HepG2 (cell line): ENCODE results near the gene PELO. TPM values are rescaled to one million over a fixed set of nuclear protein-coding genes. Genes with fewer than 3 reads are reported as not detected.

Experiments
- ATF4 ChIP-seq, 2 experiments: fragments of 450-650 bp in 1 of 2; sonication (generic) in 1 of 2; formaldehyde crosslinking; IDR thresholded peaks; 2 replicates each; pipeline versions ENCODE4 v1.5.0 to v1.8.0; 2020 to 2022; ENCODE audit warnings: mild to moderate bottlenecking in 1 of 2, missing genetic modification reagents in 1 of 2
- CBX5 ChIP-seq: sonication (generic); formaldehyde crosslinking; IDR thresholded peaks from 2 replicates; pipeline ENCODE4 v1.4.0; 2020; ENCODE audit warnings: missing genetic modification reagents, borderline replicate concordance
- GPBP1L1 ChIP-seq: sonication (generic); formaldehyde crosslinking; IDR thresholded peaks from 2 replicates; pipeline ENCODE4 v1.5.0; 2020; ENCODE audit warnings: mild to moderate bottlenecking, missing genetic modification reagents
- KLF11 ChIP-seq: IDR thresholded peaks from 2 replicates; pipeline ENCODE4 v1.6.1; 2016; ENCODE audit warnings: missing compliant biosample characterization
- POLR2A ChIP-seq, 2 experiments: IDR thresholded peaks; 2 replicates each; pipeline ENCODE4 v1.6.1; 2011; ENCODE audit warnings: low read depth in 2 of 2, low read length in 2 of 2, mild to moderate bottlenecking in 1 of 2, moderate library complexity in 1 of 2; ENCODE audit not compliant: insufficient read depth in 1 of 2
- TAF15 ChIP-seq: fragments of 200-400 bp; formaldehyde crosslinking; IDR thresholded peaks from one replicate; pipeline ENCODE4 v1.6.1; 2018; ENCODE audit warnings: mild to moderate bottlenecking, low read depth, low read length; ENCODE audit not compliant: poor library complexity, severe bottlenecking
- TARDBP ChIP-seq: sonication (generic); formaldehyde crosslinking; IDR thresholded peaks from 2 replicates; pipeline ENCODE4 v1.8.0; 2022; ENCODE audit warnings: mild to moderate bottlenecking, missing genetic modification reagents
- TSC22D2 ChIP-seq: sonication (generic); formaldehyde crosslinking; IDR thresholded peaks from 2 replicates; pipeline ENCODE4 v1.5.1; 2020; ENCODE audit warnings: missing genetic modification reagents, mild to moderate bottlenecking, borderline replicate concordance
- ZIK1 ChIP-seq: sonication (generic); formaldehyde crosslinking; IDR thresholded peaks from 2 replicates; pipeline ENCODE4 v1.5.0; 2020; ENCODE audit warnings: mild to moderate bottlenecking, low read depth, missing genetic modification reagents, borderline replicate concordance
- ZNF12 ChIP-seq: sonication (generic); formaldehyde crosslinking; IDR thresholded peaks from 2 replicates; pipeline ENCODE4 v1.5.0; 2020; ENCODE audit warnings: missing genetic modification reagents
- ZNF33B ChIP-seq: sonication (generic); formaldehyde crosslinking; IDR thresholded peaks from 2 replicates; pipeline ENCODE4 v1.5.1; 2020; ENCODE audit warnings: mild to moderate bottlenecking, missing genetic modification reagents
- ZNF558 ChIP-seq: sonication (generic); formaldehyde crosslinking; IDR thresholded peaks from 2 replicates; pipeline ENCODE4 v1.9.0; 2022; ENCODE audit warnings: mild to moderate bottlenecking, missing genetic modification reagents, borderline replicate concordance
- ZNF567 ChIP-seq: sonication (generic); formaldehyde crosslinking; IDR thresholded peaks from 2 replicates; pipeline ENCODE4 v1.8.1; 2023; ENCODE audit warnings: mild to moderate bottlenecking, missing genetic modification reagents, borderline replicate concordance
- ZNF574 ChIP-seq: sonication (generic); formaldehyde crosslinking; IDR thresholded peaks from 2 replicates; pipeline ENCODE4 v1.4.0; 2020; ENCODE audit warnings: missing genetic modification reagents
- ZNF607 ChIP-seq: sonication (generic); formaldehyde crosslinking; IDR thresholded peaks from 2 replicates; pipeline ENCODE4 v1.5.1; 2020; ENCODE audit warnings: missing genetic modification reagents, mild to moderate bottlenecking, borderline replicate concordance
- ZNF781 ChIP-seq: sonication (generic); formaldehyde crosslinking; IDR thresholded peaks from 2 replicates; pipeline ENCODE4 v1.5.1; 2020; ENCODE audit warnings: borderline replicate concordance, mild to moderate bottlenecking, missing genetic modification reagents; ENCODE audit errors: not compliant biosample characterization
- ZNF83 ChIP-seq: sonication (generic); formaldehyde crosslinking; IDR thresholded peaks from 2 replicates; pipeline ENCODE4 v1.4.0; 2020; ENCODE audit warnings: missing genetic modification reagents, mild to moderate bottlenecking, borderline replicate concordance
- ZNF883 ChIP-seq: sonication (generic); formaldehyde crosslinking; IDR thresholded peaks from 2 replicates; pipeline ENCODE4 v1.5.1; 2020; ENCODE audit warnings: mild to moderate bottlenecking, missing genetic modification reagents; ENCODE audit errors: not compliant biosample characterization
- polyA plus RNA-seq, 8 experiments: library from polyadenylated mRNA; depleted of rRNA in 3 of 8; stranded (reverse) in 7 of 8; unstranded in 1 of 8; fragments of >200 nt; fragmentation: Illumina TruSeq in 4 of 8; extraction: Trizol in 4 of 8; gene quantifications; 2 replicates each; pipeline versions ENCODE4 v1.2.1 to v1.2.3, GENCODE V29; 2011 to 2016; ENCODE audit warnings: low read depth in 4 of 8, missing spikeins in 1 of 8, mixed read lengths in 1 of 8; ENCODE audit not compliant: insufficient read depth in 1 of 8
- total RNA-seq, 5 experiments: library from RNA; depleted of rRNA; stranded (reverse); fragments of >200 nt; fragmentation: Illumina TruSeq; extraction: Trizol; gene quantifications; 2 replicates each; pipeline ENCODE4 v1.2.3, GENCODE V29; 2016; ENCODE audit warnings: low read depth in 1 of 5
- TF ChIP-seq, protein P1 (sequence below): sonication (generic); formaldehyde crosslinking; IDR thresholded peaks from 2 replicates; pipeline ENCODE4 v1.4.0; 2020; ENCODE audit warnings: missing genetic modification reagents, borderline replicate concordance
- TF ChIP-seq, protein P2 (sequence below): sonication (generic); formaldehyde crosslinking; IDR thresholded peaks from 2 replicates; pipeline ENCODE4 v1.5.0; 2020; ENCODE audit warnings: missing genetic modification reagents

Gene PELO
- total and polyA plus RNA-seq, 2 of the 13 experiments (the other 11 are each of a cell fraction or from before 2014, with no cell fraction given): 19.0 to 23.9 TPM

GRCh38 chr5:52799983-52800393 lies 12.3 kb downstream of the PELO start (continued):
- TF ChIP-seq ZNF574 (CRISPR knock-in tag) (peak; percentile 56), ZNF12 (CRISPR knock-in tag) (0 out of 2 replicates have a peak, but pooled peaks have one; percentile 47), ZNF558 (CRISPR knock-in tag) (peak; percentile 75), ZNF883 (CRISPR knock-in tag) (peak; percentile 52), ZNF567 (CRISPR knock-in tag) (no peak), POLR2A (IDR thresholded peaks at IDR 0.05; ENCODE audit: insufficient read depth in 1 of 2, low read depth in 2 of 2, low read length in 2 of 2) (peak; percentile 73 to 85), ATF4 (CRISPR knock-in tag; IDR thresholded peaks at IDR 0.05) (peak in 1 of 2 experiments; percentile 91; a peak in 2 of 4 replicates), GPBP1L1 (no peak), ZNF33B (CRISPR knock-in tag) (peak; percentile 22; the same call in 1 of the 2 replicates), ZNF607 (CRISPR knock-in tag) (0 out of 2 replicates have a peak, but pooled peaks have one; percentile 14), TAF15 (peak; percentile 35), ZIK1 (CRISPR knock-in tag) (no peak), ZNF83 (CRISPR knock-in tag) (peak; percentile 75; the same call in 1 of the 2 replicates), TSC22D2 (peak; percentile 28; the same call in 1 of the 2 replicates), CBX5 (CRISPR knock-in tag) (peak; percentile 51; the same call in 1 of the 2 replicates), TARDBP (CRISPR knock-in tag) (peak; percentile 40; the same call in 1 of the 2 replicates), KLF11 (CRISPR knock-in tag) (peak; percentile 86; the same call in 1 of the 2 replicates), ZNF781 (CRISPR knock-in tag) (peak; percentile 26)
- TF ChIP-seq, protein P1, sequence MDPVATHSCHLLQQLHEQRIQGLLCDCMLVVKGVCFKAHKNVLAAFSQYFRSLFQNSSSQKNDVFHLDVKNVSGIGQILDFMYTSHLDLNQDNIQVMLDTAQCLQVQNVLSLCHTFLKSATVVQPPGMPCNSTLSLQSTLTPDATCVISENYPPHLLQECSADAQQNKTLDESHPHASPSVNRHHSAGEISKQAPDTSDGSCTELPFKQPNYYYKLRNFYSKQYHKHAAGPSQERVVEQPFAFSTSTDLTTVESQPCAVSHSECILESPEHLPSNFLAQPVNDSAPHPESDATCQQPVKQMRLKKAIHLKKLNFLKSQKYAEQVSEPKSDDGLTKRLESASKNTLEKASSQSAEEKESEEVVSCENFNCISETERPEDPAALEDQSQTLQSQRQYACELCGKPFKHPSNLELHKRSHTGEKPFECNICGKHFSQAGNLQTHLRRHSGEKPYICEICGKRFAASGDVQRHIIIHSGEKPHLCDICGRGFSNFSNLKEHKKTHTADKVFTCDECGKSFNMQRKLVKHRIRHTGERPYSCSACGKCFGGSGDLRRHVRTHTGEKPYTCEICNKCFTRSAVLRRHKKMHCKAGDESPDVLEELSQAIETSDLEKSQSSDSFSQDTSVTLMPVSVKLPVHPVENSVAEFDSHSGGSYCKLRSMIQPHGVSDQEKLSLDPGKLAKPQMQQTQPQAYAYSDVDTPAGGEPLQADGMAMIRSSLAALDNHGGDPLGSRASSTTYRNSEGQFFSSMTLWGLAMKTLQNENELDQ: 0 out of 2 replicates have a peak, but pooled peaks have one; percentile 39
- TF ChIP-seq, protein P2, sequence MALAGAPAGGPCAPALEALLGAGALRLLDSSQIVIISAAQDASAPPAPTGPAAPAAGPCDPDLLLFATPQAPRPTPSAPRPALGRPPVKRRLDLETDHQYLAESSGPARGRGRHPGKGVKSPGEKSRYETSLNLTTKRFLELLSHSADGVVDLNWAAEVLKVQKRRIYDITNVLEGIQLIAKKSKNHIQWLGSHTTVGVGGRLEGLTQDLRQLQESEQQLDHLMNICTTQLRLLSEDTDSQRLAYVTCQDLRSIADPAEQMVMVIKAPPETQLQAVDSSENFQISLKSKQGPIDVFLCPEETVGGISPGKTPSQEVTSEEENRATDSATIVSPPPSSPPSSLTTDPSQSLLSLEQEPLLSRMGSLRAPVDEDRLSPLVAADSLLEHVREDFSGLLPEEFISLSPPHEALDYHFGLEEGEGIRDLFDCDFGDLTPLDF (CRISPR knock-in tag): peak; percentile 53; the same call in 1 of the 2 replicates
